Fibroblast of skin of scalp (primary cell): Measurements from ENCODE around the gene EP400.
"Not testable (repeated sequence)": the region's sequence is repeated elsewhere in the genome, so short reads cannot be mapped to it uniquely, and the experiment has no call there.

Experiments
- DNase-seq: peaks from one replicate; pipeline ENCODE4 v3.0.0-alpha.2; 2013

Gene EP400

GRCh38 chr12:131928080-131928710 lies 21.5 kb upstream of the EP400 start:
- peak; percentile 25 for DNase-seq

- DNase-seq: peak; percentile 96
Measured at GRCh38 chr12:131928711-131929580, 20.8 kb upstream of the EP400 start, which contains the start of gene PUS1. TSS of gene PUS1 (plus strand) at chr12:131929276. CDS start at chr12:131929723, 447 bp downstream.

DNA sequence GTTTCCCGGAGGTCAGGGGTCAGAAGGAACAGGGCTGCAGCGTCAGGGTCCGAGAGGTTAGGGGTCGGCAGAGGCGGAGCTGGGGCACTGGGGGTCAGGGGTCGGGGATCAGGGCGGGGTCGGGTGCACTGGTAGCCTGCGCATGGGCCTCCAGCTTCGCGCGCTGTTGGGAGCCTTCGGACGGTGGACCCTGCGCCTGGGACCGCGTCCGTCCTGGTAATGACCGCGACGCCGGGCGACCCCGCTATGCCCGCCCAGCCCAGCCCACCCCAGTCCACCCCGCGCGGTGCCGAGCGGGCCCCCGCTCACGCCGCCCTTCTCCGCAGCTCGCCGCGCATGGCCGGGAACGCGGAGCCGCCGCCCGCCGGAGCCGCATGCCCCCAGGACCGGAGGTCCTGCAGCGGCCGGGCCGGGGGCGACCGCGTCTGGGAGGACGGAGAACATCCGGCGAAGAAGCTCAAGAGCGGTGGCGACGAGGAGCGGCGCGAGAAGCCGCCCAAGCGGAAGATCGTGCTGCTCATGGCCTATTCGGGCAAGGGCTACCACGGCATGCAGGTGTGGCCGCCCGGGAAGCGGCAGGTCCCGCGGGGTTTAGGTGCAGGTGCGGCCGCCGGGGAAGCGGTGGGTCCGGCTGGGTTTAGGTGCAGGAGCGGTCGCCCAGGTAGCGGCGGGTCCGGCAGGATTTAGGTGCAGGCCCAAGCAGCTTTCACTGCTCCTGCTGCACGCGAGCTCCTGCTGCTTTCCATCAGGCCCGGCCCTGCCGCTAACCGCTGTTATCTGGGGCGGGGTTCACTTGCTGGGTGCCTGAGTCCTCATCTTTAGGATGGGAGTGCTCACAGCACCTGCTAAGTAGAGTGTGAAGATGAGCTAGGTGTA lies 19.9 kb upstream of the EP400 start:
- DNase-seq: no peak

DNA sequence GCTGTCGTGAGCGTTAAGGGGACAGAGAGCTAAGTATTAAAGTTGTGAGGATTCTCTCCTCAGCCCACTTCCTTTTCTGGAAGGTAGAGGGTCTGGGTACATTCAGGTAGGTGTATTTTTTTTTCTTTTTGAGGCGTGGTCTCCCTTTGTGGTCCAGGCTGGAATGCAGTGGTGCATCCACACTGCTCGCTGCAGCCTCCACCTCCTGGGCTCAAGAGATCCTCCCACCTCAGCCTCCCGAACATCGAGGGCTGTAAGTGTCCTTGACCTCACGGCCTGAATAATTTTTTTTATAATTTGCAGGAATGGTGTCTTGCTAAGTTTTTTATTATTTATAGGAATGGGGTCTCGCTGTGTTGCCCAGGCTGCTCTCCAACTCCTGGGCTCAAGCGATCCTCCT lies 19.2 kb upstream of the EP400 start:
- no peak for DNase-seq

DNA sequence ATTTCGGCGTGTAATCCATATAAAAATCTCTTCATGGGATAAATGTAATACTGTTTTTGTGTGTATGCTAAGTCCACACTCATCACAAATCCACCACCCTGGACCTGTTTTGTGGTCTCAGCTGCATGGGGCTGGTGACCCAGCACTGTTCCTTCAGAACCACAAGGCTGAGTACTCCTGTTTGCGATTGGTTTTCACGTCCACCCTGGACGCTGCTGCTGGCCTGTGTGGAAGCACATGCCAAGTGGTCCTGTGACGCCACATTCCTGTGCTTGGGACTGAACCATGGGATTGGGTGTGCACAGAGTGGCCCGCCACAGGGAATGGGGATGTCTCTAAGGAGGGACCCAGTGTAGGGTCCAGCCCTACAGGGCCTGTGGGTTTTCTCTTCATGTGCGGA lies 16.4 kb upstream of the EP400 start:
- no peak for DNase-seq

- no peak for DNase-seq
Measured at GRCh38 chr12:131934535-131934934, 15.2 kb upstream of the EP400 start.

DNA sequence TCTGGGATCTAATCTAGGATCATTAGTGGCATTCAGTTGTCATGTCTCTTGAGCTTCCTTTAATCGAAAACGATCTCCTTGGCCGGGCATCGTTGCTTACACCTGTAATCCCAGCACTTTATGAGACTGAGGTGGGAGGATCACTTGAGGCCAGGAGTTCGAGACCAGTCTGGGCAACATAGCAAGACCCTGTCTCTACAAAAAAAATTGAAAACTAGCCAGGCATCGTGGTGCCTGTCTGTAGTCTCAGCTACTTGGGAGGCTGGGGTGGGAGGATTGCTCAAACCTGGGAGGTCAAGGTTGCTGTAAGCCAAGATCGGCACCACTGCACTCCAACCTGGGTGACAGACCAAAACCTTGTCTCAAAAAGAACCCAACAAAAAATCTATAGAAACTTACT lies 11.7 kb upstream of the EP400 start:
- DNase-seq: no peak

DNA sequence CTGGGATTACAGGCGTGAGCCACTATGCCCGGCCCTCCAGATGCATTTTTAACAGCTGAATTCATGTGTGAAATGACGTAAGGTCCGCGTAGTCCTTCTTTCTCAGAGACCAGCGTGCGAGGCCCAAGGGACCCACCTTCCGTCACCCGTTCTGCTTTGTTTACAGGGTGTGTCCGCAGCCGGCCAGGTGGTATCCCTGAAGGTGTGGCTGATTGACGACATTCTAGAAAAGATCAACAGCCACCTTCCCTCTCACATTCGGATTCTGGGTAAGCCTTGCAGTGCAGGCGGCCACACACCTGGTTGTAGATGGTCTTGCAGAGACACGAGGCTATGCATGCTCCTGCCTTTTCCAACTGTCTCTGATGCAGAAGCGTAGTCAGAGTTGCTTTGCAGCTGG lies 10.7 kb upstream of the EP400 start:
- no peak for DNase-seq

DNA sequence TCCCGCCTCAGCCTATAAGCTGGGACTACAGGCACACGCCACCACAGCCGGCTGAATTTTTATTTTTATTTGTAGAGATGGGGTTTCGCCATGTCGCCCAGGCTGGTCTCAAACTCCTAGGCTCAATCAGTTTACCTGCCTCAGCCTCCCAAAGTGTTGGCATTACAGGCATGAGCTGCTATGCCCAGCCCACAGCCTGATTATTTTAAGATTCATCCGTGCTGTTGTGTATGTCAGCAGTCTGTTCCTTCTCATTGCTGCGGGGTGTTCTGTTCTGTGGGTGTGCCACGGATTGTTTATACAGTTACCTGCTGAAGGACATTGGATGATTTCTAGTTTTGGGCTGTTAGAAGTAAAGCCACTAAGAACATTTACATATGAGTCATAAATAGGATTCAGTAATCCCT lies 9.6 kb upstream of the EP400 start:
- DNase-seq: no peak

GRCh38 chr12:131941116-131941986 lies 8.4 kb upstream of the EP400 start:
- DNase-seq: no peak

DNA sequence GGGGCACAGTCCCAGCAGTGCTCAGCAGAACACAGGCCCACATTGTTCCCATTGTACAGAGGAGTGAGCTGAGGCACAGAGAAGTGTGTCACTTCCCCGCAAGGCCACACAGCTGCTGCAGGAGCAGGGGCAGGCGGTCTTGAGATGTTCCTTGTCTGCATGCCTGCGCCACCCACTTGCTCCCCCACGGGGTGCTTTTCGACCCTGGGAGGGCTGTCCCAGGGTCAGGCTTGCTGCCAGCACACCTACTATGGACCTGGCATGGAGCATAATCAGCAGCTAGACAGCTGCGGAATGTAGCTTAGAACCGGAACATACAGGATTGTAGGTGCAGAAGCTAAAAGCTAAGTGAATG lies 7.8 kb upstream of the EP400 start:
- no peak for DNase-seq

GRCh38 chr12:131942671-131943070 lies 7.1 kb upstream of the EP400 start:
- no peak for DNase-seq

GRCh38 chr12:131943389-131943788 lies 6.4 kb upstream of the EP400 start:
- no peak for DNase-seq

DNA sequence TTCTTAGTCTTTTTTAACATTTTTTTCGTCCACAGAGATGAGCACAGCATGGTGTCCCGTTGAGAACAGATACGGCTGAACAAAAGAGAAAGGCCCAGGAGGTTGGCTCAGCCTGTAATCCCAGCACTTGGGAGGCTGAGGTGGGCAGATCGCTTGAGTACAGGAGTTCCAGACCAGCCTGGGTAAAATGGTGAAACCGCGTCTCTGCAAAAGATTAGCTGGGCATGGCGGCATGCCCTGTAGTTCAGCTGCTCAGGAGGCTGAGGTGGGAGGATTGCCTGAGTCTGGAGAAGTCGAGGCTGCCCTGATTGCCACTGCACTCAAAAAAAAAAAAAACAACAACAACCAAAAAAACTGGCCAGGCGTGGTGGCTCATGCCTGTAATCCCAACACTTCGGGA lies 5.9 kb upstream of the EP400 start:
- no peak for DNase-seq

GRCh38 chr12:131944601-131945251 lies 5.0 kb upstream of the EP400 start:
- no peak for DNase-seq

DNA sequence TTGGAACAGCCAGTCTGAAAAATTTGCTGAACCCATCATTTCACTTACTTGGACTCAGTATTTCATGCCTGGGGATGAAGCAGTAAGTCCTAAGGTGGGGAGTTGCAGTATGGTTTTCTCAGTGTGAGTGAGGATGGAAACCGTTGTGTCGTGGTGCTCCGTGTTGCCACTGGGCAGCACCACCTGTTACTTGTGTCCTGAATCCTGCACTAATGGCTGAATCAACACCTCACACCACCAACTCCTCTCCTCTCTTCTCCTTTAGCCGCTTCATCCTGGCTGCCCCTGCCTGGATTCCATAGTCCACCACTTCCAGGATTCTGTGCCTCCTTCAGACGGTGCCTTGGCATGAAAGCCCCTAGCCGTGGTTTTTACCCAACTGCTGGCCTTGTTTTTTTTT lies 3.0 kb upstream of the EP400 start:
- DNase-seq: no peak

- no peak for DNase-seq
Measured at GRCh38 chr12:131947482-131948027, 2.2 kb upstream of the EP400 start.

- no peak for DNase-seq
Measured at GRCh38 chr12:131948166-131948712, 1.5 kb upstream of the EP400 start.

DNA sequence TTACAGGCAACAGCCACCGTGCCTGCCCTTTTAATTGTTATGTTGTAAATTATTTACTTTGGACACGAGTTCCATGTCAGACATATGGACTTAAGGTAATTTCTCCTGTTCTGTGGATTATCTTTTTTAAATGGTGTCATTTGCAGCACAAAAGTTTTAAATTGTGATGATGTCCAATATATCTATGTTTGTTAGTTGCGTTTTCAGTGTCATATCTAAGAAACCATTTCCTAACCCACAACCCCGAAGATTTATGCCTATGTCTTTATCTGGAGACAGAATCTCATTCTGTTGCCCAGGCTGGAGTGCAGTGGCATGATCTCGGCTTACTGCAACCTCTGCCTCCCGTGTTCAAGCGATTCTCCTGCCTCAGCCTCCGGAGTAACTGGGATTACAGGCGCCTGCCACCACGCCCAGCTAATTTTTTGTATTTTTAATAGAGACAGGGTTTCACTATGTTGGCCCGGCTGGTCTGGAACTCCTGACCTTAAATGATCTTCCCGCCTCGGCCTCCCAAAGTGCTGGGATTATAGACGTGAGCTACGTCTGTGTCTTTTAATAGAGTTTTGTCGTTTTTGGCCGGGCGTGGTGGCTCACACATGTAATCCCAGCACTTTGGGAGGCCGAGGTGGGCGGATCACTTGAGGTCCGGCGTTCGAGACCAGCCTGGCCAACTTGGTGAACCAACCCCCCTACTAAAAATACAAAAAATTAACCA lies 870 bp upstream of the EP400 start:
- not testable (repeated sequence) for DNase-seq

DNA sequence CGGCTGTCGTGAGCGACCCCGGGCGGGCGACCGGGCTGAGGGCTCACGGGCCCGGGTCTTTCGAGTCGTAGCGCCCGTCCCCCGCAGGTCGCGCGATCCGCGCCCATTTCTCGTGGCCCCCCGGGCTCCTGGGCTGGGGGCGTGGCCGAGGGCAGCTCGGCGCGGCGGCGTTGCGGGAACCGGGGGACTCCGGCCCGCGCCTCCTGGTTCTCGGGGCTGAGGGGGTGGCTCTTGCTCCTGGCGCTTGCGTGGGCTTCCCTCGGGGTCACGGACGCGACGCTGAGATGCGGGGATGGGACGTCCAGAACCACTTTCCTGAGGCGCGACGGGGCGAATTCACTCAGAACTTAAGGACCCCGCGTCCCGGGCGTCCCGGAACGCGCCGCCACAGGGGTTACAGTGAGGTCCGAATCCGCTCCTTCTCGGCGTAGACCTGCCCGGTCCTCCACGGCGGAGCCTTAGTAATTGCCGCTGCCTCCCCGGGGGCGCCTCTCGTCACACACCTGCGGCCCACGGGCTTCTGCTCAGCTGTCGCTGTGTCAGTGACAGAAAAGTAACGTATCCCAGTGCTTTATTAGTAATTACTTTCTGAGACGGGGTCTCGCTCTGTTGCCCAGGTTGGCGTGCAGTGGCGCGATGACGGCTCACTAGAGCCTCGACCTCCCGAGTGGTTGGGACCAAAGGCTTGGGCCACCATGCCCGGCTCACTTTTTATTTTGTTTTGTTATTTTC lies 606 bp downstream of the EP400 start:
- no peak for DNase-seq
